NCI-H2081 (cell line): ENCODE data around the gene TMEM141.
"Not testable (repeated sequence)": the region's sequence is repeated elsewhere in the genome, so short reads cannot be mapped to it uniquely, and the experiment has no call there.

Experiments
- DNase-seq, 2 experiments: peaks; one replicate each; lab custom pipeline; 2025; lab: John Stamatoyannopoulos, UW

The TMEM141 gene

GRCh38 chr9:136833381-136834048 is 42.4 kb downstream of the TMEM141 start:
- not testable (repeated sequence) for DNase-seq

- DNase-seq: no peak
Observed at GRCh38 chr9:136835162-136835931, 44.2 kb downstream of the TMEM141 start.

- no peak for DNase-seq
Observed at GRCh38 chr9:136835932-136836904, 45.1 kb downstream of the TMEM141 start.

- DNase-seq: no peak
Observed at GRCh38 chr9:136837146-136837855, 46.2 kb downstream of the TMEM141 start.

GRCh38 chr9:136837856-136838277 is 46.7 kb downstream of the TMEM141 start:
- not testable (repeated sequence) for DNase-seq

GRCh38 chr9:136838314-136839228 is 47.4 kb downstream of the TMEM141 start:
- no peak for DNase-seq

- DNase-seq: no peak
Observed at GRCh38 chr9:136839229-136840139, 48.3 kb downstream of the TMEM141 start.

GRCh38 chr9:136840140-136840876 is 49.2 kb downstream of the TMEM141 start:
- peak in 1 of 2 experiments; percentile 19 for DNase-seq

- DNase-seq: peak; percentile 87 to 91
Observed at GRCh38 chr9:136840877-136841645, 49.9 kb downstream of the TMEM141 start.

GRCh38 chr9:136841646-136842379 is 50.7 kb downstream of the TMEM141 start:
- DNase-seq: peak; percentile 39 to 66

- DNase-seq: peak; percentile 63 to 75
Observed at GRCh38 chr9:136842380-136842948, 51.3 kb downstream of the TMEM141 start, which contains the start of gene AJM1. TSS of gene AJM1 (plus strand) at chr9:136842478. CDS start at chr9:136844415, 1,937 bp downstream.
